MV-4-11 (cell line): ENCODE results near the gene PLAAT4.

Experiments used
- DNase-seq: peaks from one replicate; lab custom pipeline; 2025; lab: John Stamatoyannopoulos, UW

Gene PLAAT4

DNA sequence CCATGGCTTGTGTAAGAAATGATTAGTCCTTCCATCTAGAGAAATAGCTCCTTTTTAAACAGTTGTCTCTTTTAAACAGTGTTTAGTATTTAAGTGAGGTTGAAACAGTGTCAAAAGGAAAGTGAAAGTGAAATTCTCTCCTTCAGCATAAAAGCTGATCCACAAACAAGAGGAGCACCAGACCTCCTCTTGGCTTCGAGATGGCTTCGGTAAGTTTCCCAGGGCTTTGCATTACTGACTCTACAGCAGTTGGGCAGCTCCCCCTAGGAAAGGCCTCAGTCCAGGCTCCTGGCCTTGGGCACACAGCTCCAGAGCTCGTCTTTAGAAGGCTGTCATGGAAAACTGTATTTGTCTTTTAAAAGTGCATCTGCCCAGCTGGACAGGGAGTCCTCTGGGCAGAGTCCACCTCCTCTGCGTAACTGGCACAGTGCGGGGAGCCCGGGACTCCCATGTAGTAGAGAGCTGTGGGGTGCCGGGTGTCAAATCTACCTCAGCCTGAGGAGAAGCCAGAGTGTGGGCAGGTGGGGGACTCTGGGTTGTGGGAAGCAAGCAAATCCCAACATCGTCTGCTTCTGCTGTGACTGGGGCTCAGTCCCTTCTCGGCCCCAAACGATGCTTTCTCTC, at the start of gene PLAAT4:
PLAAT4 (plus strand) TSS at position 140 of the 624 bp plus-strand sequence; CDS start at position 201, 61 bp downstream.
- peak; percentile 58 for DNase-seq

- no peak for DNase-seq
Observed at GRCh38 chr11:63488789-63489188, 47.8 kb upstream of the PLAAT4 start.

- DNase-seq, result no peak
Observed at GRCh38 chr11:63489879-63490278, 46.7 kb upstream of the PLAAT4 start.

DNA sequence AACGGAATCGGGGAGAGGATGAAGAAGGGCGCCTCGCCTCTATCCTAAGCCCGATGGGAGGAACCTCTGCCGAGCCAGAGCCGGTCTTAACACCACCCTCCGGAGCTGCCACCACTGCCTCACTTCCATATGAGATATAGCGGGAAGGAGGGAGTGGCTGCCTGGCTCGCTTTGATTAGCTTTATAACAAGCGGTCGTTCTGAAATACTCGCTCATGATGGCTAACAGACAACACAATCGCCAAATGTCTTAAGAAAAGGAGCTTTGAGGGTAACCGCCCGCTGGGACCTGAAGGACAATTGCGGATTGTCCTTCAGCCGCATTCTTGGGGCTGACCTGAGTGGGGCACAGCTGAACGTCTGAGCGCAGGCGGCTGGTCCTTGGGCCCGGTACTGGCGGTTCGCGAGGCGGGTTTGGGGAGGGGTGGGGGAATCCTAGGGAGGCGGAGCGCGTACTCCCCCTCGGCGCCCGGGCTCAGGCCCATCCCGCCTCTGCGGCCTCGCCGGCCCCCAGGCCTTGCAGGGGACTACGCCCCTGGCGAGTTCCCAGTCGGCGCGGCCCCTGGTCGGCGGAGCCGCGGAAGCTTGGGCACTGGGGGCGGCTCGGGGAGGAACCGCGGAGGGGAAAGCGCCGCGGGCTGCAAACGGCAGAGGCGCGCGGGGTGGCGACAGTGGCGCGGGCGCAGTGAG, 45.9 kb upstream of the PLAAT4 start, which contains the start of gene PLAAT5:
PLAAT5 (minus strand) TSS at position 617 of the 689 bp plus-strand sequence; CDS start at position 484, 133 bp downstream.
- DNase-seq, result no peak

DNA sequence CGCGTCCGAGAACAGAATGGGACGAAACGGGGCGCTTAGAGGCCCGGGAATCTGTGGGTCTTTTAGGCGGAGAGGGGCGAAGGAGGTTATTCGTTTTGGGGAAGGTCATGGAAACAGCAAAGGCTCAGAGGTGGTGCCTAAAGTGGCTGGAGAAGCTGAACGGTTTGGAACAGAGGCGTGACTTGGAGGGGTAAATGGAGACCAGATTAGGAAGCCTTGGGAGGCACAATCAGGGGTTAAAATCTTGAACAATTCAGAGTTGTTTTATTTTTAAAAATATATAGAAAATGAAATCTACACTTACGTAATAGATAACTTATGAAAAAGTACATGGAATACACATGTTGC, 45.4 kb upstream of the PLAAT4 start:
- DNase-seq, result no peak

DNA sequence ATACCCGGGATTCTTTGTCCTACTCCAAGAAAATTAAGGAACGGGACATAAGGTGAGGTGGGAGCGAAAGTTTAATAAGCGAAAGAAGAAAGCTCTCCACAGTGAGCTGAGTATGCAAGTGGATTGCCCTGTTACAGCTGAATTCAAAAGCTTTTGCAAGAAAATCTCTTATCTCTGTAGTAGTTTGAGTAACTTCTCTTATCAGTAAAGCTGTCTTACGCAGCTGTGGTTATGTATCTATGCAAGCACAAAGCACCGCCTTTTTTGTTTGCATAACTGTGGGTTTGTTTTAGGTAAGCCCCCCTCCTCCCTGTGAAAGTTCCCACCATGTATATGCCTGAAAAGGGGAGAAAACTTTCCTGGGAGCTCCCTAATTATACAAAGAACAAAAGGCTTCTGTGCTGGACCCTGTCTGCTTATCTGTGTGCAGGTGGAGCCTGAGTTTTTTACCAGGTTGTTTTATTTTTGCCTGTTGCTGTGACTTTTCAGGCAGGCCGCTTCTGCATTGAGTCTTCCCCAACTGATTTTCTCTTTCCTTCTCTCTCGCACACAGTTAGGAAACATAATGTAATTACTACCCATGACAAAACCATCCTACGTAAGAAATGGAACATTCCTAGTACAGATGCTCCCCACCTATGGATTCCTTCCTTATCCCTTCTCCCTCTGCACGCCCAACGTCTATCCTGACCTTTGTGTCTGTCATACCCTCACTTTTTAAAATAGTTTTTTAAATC, 44.8 kb upstream of the PLAAT4 start:
- peak; percentile 61 for DNase-seq

GRCh38 chr11:63492441-63492840, 44.2 kb upstream of the PLAAT4 start:
- no peak for DNase-seq

GRCh38 chr11:63493127-63493526, 43.5 kb upstream of the PLAAT4 start:
- DNase-seq, result no peak

- DNase-seq, result no peak
Observed at GRCh38 chr11:63494975-63495374, 41.6 kb upstream of the PLAAT4 start.

GRCh38 chr11:63499874-63500273, 36.7 kb upstream of the PLAAT4 start:
- no peak for DNase-seq

GRCh38 chr11:63501236-63501635, 35.4 kb upstream of the PLAAT4 start:
- DNase-seq, result no peak

DNA sequence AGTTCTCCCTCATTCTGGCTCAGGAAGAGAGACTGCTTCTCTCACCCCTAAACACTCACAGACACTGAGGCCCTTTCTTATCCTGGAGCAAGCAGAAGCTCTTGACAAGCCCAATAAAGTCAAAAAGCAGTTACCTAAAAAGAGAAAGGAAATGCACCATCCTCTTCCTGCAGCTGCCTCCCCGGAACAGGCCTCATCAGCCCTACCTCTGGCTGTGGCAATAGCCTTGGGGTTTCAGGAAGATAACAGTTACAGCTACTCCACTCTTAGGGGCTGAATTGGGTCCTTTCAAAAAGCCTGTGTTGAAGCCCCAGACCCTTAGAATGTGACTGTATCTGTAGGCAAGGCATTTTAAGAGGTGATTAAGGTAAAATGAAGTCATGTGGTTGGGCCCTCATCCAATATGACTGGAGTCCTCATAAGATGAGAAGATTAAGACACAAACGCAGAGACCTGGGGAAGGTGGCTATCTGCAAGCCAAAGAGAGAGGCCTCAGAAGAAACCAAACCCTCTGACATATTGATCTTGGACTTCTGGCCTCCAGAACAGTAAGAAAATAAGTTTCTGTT, 34.3 kb upstream of the PLAAT4 start:
- DNase-seq, result no peak

DNA sequence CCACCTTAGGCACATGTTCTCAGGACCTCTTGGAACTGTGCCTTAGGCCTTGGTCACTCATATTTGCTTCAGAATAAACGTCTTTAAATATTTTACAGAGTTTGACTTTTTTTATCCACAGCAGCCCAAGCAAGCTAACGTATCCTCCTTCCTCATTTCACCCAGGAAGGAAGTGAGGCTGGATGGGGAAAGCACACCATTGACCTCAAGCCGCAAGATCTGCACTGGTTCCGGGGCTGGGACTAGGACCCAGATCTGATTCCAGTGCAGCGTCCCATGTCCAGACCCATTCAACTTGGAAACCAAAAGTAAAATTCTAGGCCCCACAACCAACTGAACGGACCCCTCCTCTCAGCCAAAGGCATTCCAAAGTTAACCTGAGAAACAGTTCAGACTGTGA, 33.1 kb upstream of the PLAAT4 start:
- DNase-seq, result peak; percentile 89

DNA sequence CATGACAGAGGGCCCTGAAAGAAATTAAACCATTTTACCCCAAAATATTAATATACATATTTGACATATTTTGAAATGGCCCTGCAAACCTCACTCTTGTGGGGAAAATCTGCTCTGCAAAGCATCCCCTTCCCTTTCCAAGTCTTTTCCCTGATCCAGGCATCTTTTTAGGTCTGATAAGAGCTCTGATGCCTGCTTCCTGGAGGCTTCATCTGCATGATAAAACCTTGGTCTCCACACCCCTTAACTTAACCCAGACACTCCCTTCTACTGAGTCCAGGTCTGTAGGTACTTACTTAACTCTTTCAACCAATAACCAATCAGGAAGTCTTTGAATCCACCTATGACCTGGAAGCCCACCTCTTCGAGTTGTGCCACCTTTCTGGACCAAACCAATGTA, 32.6 kb upstream of the PLAAT4 start:
- no peak for DNase-seq

DNA sequence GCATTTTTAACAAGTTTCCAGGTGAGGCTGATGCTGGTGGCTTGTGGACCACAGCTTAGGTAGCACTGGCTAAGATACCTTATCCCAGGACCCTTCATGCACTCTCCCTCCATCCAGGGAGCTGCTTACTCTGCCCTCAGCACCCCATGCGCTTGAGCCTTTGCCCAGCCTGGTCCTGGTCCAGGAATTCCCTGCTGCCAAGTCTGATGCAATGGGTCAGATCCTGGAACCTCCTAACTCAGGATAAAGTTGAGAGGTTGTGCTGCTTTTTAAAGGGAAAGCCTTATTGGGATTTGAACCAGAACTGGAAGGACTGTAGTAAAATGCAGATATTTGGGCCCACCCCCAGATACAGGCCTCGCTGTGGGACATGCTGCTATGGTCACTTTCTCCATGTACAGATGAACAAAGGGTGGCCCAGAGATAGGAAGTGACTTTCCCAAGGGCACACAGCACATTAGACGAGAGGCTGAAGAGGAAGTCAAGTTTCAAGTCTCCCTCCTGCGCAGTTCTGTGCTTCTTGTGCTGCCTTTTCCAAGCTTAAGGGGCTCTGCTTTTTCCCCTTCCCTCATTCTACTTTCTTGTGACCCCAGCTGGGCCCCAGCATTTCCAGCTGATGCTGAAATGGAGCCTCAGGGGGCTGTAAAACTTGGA, 31.5 kb upstream of the PLAAT4 start:
- DNase-seq, result peak; percentile 57

- DNase-seq, result peak; percentile 95
Observed at GRCh38 chr11:63505857-63506528, 30.6 kb upstream of the PLAAT4 start, which contains the start of gene LGALS12. TSS of gene LGALS12 (plus strand) at chr11:63506084. CDS start at chr11:63506459, 375 bp downstream.

DNA sequence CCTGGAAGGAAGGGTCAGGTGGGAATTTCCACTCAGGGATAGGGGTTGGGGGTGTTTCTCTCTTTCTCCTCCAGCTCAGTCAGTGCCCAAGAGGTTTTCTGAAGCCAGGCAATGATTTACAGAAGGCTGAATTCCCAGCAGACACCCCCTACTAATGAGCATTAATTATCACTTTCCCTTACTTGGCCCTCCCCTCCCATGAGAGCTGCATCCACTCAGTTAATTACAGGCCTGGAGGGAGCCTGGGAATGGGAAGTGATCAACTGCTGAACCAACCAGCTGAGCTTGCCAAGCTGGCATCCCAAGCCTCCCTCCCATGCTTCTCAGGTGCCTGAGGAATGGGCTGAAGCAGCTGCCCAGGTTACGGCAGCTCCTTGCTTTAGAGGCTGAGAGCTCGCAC, 29.7 kb upstream of the PLAAT4 start:
- no peak for DNase-seq

GRCh38 chr11:63507511-63507910, 29.1 kb upstream of the PLAAT4 start:
- peak; percentile 43 for DNase-seq

- peak; percentile 69 for DNase-seq
Observed at GRCh38 chr11:63508009-63508408, 28.6 kb upstream of the PLAAT4 start.

DNA sequence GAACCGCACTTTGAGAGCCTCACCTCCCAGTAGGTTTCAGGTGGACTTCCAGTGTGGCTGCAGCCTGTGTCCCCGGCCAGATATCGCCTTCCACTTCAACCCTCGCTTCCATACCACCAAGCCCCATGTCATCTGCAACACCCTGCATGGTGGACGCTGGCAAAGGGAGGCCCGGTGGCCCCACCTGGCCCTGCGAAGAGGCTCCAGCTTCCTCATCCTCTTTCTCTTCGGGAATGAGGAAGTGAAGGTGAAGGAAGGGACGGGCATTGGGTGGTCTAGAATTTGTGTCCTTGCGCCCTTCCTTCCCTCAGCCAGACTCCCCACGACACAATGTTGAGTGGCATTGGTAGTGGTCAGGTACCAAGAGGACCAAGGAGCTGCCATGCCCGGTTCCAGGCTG, 27.9 kb upstream of the PLAAT4 start:
- DNase-seq, result no peak

DNA sequence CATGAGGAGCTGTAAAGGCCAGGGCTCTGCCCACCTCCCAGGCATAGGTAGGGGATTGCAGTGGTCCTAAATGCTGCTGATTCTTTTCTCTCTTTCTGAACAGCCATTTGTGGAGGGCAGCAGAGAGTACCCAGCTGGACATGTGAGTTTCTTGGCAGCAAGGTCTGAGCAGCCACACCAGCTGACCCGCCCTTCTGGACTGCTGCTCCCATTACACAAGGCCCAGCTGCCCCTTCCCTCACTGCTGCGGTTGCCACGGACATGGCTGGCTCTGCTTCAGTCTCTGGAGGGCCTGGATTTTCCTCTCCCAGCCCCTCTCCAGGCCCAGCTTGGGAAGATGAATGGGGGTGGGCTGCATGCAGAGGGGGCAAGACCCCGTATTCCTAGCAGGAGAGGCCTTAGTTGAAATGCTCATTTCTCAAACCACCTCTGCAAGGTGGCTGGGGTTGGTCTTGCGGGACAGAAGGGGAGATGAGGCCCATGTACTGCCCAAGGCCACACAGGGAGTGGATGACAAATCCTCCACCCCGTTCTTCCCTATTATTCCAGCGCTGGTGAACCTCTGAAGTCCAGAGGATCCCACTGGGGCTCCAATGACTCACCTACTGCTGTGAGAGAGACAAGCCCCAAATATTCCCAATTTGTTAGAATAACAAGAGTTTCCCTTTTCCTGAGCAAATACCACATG, 26.1 kb upstream of the PLAAT4 start:
- DNase-seq, result no peak
